Measurements from ENCODE around the gene C15orf61. TPM values are rescaled to one million over a fixed set of nuclear protein-coding genes. Genes with fewer than 3 reads are reported as not detected.

C15orf61 gene
- total RNA-seq, 1 experiment from 2014 or later: 6.5 TPM

DNA sequence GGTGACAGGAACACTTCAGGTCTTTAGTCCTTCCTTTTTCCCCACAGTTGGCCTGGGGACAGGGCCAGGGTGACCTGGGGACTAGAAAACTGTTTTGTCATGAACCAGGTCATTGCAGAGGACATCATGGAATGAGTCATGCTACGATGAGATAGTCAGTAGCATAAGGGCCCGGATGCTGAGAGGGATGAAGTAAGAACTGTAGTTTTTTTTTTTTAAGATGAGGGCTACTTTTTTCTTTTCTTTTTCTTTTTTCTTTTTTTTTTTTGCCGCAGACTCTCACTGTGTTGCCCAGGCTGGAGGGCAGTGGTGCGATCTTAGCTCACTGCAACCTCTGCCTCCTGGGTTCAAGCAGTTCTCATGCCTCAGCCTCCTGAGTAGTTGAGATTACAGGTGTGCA, 29.6 kb downstream of the C15orf61 start:
- CTCF ChIA-PET: no interaction called here
- POLR2A ChIA-PET (ENCODE audit: unreplicated experiment): no interaction called here

DNA sequence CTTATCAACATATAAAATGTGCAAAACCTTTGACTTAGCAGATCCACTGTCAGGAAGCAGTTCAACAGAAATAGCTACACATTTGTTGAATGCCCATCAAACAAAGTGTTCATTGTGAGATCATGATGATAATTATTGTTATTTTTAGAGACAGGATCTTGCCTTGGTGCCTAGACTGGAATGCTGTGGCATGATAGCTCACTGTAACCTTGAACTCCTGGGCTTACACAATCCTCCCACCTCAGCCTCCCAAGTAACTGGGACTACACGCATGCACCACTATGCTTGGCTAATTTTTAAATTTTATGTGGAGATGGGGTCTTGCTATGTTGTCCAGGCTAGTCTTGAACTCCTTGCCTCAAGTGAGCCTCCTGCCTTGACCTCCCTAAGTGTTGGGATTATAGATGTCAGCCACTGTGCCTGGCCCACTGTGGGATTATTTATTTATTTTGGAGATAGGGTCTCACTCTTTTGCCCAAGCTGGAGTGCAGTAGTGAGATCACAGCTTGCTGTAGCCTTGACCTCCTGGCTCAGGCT, 30.3 kb downstream of the C15orf61 start:
- Histone ChIP-seq H3K4me3 (no peak overlapping the region), H3K4me1 (replicated peaks; ENCODE audit: insufficient read depth) (no peaks in the 10 kb centered on the region), H3K27me3 (ENCODE audit: insufficient read depth, low read depth) (no peaks in the 10 kb centered on the region), H4K20me1 (ENCODE audit: insufficient read depth) (no peaks in the 10 kb centered on the region), H3K9me3 (ENCODE audit: insufficient read depth, low read depth) (no peaks in the 10 kb centered on the region), H3K27ac (no peak overlapping the region), H3F3A (ENCODE audit: insufficient read depth, low read depth) (no peaks in the 10 kb centered on the region), H3K36me3 (ENCODE audit: low read depth) (no peaks in the 10 kb centered on the region), H3K9me2 (ENCODE audit: insufficient read depth) (no peaks in the 10 kb centered on the region), H3K79me2 (ENCODE audit: low read depth) (no peaks in the 10 kb centered on the region), H2AFZ (no peak overlapping the region), H3K4me2 (no peak overlapping the region)
- POLR2A ChIA-PET (ENCODE audit: unreplicated experiment): no interaction called here
- CTCF ChIA-PET: no interaction called here
- BruUV-seq (replicated peaks): no TSS peak
- intact Hi-C loops (cut with micrococcal nuclease; ENCODE audit: unreplicated experiment): no loop called here
- no peak for DNase-seq
- TF ChIP-seq, protein P1, sequence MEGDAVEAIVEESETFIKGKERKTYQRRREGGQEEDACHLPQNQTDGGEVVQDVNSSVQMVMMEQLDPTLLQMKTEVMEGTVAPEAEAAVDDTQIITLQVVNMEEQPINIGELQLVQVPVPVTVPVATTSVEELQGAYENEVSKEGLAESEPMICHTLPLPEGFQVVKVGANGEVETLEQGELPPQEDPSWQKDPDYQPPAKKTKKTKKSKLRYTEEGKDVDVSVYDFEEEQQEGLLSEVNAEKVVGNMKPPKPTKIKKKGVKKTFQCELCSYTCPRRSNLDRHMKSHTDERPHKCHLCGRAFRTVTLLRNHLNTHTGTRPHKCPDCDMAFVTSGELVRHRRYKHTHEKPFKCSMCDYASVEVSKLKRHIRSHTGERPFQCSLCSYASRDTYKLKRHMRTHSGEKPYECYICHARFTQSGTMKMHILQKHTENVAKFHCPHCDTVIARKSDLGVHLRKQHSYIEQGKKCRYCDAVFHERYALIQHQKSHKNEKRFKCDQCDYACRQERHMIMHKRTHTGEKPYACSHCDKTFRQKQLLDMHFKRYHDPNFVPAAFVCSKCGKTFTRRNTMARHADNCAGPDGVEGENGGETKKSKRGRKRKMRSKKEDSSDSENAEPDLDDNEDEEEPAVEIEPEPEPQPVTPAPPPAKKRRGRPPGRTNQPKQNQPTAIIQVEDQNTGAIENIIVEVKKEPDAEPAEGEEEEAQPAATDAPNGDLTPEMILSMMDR (conservative IDR thresholded peaks at IDR 0.05): no peak
- TF ChIP-seq EZH2 (IDR thresholded peaks at IDR 0.05; ENCODE audit: low read depth): no peak

More for the DNA sequence above, 29.6 kb downstream of the C15orf61 start:
- Histone ChIP-seq H3K36me3 (ENCODE audit: low read depth) (no peaks in the 10 kb centered on the region), H3K4me2 (no peak overlapping the region), H3K9me2 (ENCODE audit: insufficient read depth) (no peaks in the 10 kb centered on the region), H3F3A (ENCODE audit: insufficient read depth, low read depth) (no peaks in the 10 kb centered on the region), H4K20me1 (ENCODE audit: insufficient read depth) (no peaks in the 10 kb centered on the region), H3K79me2 (ENCODE audit: low read depth) (no peaks in the 10 kb centered on the region), H3K4me3 (no peak overlapping the region), H3K9me3 (ENCODE audit: insufficient read depth, low read depth) (no peaks in the 10 kb centered on the region), H3K27me3 (ENCODE audit: insufficient read depth, low read depth) (no peaks in the 10 kb centered on the region), H3K4me1 (replicated peaks; ENCODE audit: insufficient read depth) (no peaks in the 10 kb centered on the region), H3K27ac (no peak overlapping the region), H2AFZ (no peak overlapping the region)
- TF ChIP-seq, protein P1 (conservative IDR thresholded peaks at IDR 0.05): no peak
- no peak for TF ChIP-seq EZH2 (IDR thresholded peaks at IDR 0.05; ENCODE audit: low read depth)
- no peak for DNase-seq
- intact Hi-C loops (cut with micrococcal nuclease; ENCODE audit: unreplicated experiment): no loop called here
- BruUV-seq (replicated peaks): no TSS peak

DNA sequence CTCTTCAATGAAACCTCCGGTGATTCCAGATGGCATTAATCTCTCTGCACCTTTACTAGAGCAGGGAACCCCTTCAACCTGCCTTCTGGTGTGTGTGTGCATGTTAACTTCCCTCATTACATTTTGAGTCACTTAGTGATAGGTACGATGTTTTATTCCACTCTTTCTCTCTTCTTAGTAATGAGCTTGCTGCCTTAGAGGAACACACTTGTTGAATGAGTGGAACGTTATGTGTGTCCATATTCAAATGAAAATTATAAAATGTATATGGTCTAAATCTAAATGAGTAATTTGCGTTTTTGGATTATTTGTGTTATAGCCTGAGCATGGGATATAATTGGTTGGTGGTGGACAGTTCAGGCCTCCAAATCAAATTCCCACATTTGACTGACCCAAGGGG, 33.6 kb downstream of the C15orf61 start:
- CTCF ChIA-PET: interaction anchor here (0.6 kb wide), 1 partner anchor 349 kb away, joined by 3 read pairs; no protein-coding TSS in a partner anchor
- no peak overlapping the region for H3K4me2 ChIP-seq
- no TSS peak for BruUV-seq (replicated peaks)
- H3K27ac ChIP-seq: no peak overlapping the region
- DNase-seq: no peak
- no peaks in the 10 kb centered on the region for H3K79me2 ChIP-seq (ENCODE audit: low read depth)
- no peak overlapping the region for H2AFZ ChIP-seq
- H3K4me3 ChIP-seq: no peak overlapping the region
- no peaks in the 10 kb centered on the region for H4K20me1 ChIP-seq (ENCODE audit: insufficient read depth)
- H3F3A ChIP-seq (ENCODE audit: insufficient read depth, low read depth): no peaks in the 10 kb centered on the region
- no peaks in the 10 kb centered on the region for H3K27me3 ChIP-seq (ENCODE audit: insufficient read depth, low read depth)
- no peak for TF ChIP-seq EZH2 (IDR thresholded peaks at IDR 0.05; ENCODE audit: low read depth)
- TF ChIP-seq, protein P1 (conservative IDR thresholded peaks at IDR 0.05): no peak
- no peaks in the 10 kb centered on the region for H3K36me3 ChIP-seq (ENCODE audit: low read depth)
- intact Hi-C loops (cut with micrococcal nuclease; ENCODE audit: unreplicated experiment): no loop called here
- H3K9me2 ChIP-seq (ENCODE audit: insufficient read depth): no peaks in the 10 kb centered on the region
- H3K9me3 ChIP-seq (ENCODE audit: insufficient read depth, low read depth): no peaks in the 10 kb centered on the region
- POLR2A ChIA-PET (ENCODE audit: unreplicated experiment): no interaction called here
- H3K4me1 ChIP-seq (replicated peaks; ENCODE audit: insufficient read depth): no peaks in the 10 kb centered on the region
